ENCODE results near the gene CNTN3.

DNA sequence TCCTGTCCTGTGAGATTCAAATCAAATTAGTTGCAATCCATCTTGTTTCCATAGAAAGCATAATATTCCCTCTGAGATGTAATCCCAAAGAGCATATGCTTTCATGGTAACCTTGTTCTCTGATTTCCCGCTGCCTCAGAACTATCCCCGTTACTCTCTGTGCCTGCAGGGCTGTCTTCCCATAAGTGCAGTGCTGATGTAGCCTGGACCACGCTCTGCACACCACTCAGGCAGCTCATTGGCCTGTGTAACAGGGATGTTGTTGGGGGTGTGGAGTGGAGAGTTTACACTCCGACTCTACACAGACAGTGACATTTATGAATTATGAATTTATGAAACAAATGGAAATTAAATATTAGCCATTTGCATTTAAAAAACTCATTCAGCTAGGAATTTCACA, 33.6 kb upstream of the CNTN3 start:
- no peak for TF ChIP-seq POLR2A (IDR thresholded peaks at IDR 0.05; ENCODE audit: extremely low read depth, insufficient read length)
- TF ChIP-seq CTCF (IDR thresholded peaks at IDR 0.05; ENCODE audit: low read depth, low read length), result no peak
- TF ChIP-seq MYC (IDR thresholded peaks at IDR 0.05; ENCODE audit: low read depth, low read length), result no peak
- TF ChIP-seq, protein P1, sequence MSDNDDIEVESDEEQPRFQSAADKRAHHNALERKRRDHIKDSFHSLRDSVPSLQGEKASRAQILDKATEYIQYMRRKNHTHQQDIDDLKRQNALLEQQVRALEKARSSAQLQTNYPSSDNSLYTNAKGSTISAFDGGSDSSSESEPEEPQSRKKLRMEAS (IDR thresholded peaks at IDR 0.05; ENCODE audit: low read depth, low read length), result no peak
